Measurements from ENCODE around the gene ATXN10.

ATXN10 gene

GRCh38 chr22:45830531-45831245 lies 159.1 kb downstream of the ATXN10 start:
- DNase-seq (ENCODE audit: low read depth), result no peak

GRCh38 chr22:45831394-45831793 lies 159.8 kb downstream of the ATXN10 start:
- no peak for DNase-seq (ENCODE audit: low read depth)

DNA sequence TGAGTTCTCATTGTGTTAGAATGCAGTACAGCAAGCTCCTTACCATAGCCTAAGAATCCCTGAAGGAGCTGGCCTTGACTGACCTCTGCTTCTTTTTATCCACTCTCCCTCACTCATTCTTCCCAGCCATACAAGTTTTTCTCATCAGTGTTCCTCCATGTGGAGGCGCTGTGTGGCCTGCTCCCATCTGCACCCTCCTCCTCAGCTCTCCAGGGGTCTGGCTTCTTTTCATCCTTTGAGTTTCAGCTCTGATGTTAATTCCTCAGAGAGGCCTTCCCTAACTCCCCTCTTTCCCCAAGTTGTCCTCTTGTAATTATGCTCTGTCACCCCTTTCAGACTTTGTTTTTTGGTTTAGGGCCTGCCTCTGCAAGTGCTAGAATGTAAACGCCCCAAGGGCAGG lies 160.5 kb downstream of the ATXN10 start:
- DNase-seq (ENCODE audit: low read depth), result no peak

- DNase-seq (ENCODE audit: low read depth), result no peak
Observed at GRCh38 chr22:45832959-45833580, 161.4 kb downstream of the ATXN10 start.

DNA sequence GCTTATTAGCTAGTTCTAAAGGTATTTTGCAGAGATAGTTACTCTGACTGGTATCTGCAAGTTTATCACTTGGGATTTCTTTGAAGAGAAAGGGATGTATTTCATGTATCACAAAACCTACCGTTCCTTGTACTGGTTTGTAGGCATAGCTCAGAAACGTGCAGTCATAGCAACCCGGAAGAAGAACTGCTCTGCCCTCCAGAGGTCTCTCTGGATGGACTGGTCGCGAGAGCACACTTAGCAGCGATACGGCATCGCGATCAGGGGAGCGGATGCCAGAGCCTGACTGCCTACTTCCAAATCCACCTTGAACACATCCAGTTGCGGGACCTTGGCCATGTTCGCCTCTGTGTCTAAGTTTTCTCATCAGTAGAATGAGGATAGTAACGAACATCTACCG lies 162.0 kb downstream of the ATXN10 start:
- DNase-seq (ENCODE audit: low read depth), result no peak

DNA sequence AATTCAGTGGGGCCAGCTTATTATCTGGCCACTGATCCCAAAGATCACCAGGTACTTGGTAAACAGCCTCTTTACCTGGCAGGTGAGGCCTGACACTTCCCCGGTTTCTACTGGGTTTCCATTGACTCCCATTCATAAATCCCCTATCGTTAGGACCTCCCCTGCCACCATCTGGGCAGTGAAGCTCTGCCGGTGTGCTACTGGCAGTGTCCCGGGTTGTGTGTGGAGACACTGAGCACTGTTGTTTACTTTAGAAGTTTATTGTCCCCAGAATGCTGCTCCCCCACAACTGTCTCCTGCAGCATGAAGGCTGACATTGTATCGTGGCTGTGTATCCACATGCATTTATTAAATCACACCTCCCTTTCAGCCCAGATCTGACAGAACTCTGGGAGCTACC lies 162.6 kb downstream of the ATXN10 start:
- DNase-seq (ENCODE audit: low read depth), result no peak

- DNase-seq (ENCODE audit: low read depth), result no peak
Observed at GRCh38 chr22:45834795-45835194, 163.2 kb downstream of the ATXN10 start.

DNA sequence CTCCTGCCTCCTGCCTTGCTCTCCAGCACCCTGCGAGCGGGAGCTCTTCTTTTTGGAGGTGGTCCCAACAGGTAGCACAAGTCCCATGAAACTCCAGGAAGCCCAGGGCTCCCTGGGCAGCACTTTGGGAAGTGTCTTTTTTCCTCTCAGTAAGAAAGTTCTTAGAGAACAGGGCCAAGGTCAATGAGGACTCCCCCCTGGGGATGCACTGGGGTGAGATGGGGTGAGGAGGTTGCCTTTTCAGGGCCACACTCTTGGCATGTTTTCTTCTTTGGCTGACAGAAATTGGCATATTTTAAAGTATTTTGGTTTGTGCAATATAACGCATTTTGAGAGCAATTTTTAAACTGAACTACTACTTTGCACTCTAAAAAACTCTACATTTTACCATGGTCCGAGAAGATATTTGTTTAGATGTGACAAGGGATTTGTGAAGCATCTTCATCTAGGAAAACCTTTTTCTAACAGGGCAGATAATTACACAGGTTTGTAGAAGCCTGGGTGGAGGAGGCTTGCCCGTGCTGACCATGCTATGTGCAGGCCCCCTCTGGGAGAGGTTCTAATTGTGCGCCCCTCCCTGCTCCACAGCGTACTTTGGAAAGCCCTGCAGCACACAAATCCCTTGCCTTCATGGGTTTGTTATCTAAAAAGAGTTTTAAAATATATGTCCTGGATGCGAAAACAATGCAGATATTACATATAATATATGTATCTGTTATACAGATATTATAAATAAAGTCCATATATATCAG lies 165.0 kb downstream of the ATXN10 start:
- no peak for DNase-seq (ENCODE audit: low read depth)

DNA sequence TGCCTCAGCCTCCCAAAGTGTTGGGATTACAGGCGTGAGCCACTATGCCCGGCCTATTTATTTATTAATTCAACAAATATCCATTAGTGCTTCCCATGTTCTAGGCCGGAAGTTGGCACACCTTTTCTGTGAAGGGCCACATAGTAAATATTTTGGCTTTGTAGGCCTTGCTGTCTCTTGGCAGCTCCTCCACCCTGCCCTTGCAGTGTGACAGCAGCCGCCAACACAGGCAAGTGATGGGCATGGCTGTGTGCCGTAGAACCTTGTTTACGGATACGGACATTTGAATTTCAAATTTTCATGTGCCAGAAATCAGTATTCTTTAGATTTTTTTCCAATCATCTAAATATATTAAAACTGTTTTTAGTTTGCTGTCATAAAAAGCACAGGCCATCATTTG lies 165.9 kb downstream of the ATXN10 start:
- no peak for DNase-seq (ENCODE audit: low read depth)

DNA sequence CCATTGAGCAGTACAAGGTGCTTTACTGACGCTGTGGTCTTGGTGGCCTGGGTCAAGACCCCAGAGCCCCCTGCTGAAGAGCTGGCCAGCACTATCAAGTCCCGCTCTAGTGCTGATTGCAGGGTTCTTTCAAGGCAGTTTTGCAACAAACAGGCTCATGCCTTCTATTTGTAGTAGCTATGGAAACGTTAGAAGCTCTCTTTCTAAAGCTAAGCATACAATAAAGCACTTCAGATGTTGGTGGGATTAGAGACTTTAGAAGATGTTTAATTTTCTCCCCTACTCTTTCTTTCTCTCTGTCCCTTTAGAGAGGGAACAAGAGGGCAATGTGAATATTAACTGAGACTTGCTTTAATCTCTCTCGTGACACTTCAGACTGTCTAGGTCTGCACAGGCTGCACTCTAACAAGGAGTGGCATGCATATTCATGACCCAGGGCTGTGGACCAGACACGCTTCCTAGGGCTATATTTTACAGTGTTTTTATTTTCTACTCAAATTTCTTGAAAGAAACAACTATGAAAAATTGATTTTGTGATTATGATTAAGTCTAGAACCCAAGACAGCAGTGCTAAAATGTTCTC lies 166.8 kb downstream of the ATXN10 start:
- no peak for DNase-seq (ENCODE audit: low read depth)

GRCh38 chr22:45840483-45840882 lies 168.8 kb downstream of the ATXN10 start:
- DNase-seq (ENCODE audit: low read depth), result no peak

- no peak for DNase-seq (ENCODE audit: low read depth)
Observed at GRCh38 chr22:45842291-45842991, 170.8 kb downstream of the ATXN10 start.

DNA sequence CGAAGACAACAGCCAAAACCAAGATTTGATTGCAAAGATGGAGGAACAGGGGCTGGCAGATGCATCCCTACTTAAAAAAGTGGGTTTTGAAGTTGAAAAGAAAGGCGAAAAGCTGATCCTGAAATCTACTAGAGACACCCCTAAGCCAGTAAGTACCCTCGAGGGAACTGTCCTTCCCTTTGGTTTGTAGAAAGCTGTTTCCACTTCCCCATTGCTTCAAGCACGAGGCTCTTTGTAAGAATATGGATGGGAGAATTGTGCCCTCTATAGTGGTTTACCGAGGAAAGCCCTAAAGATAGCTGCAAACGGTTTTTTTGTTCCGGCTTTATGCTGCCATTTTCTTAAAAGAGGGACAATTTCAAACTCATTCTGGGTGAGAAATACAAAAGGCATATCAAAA lies 171.4 kb downstream of the ATXN10 start:
- DNase-seq (ENCODE audit: low read depth), result no peak

GRCh38 chr22:45843986-45844385 lies 172.4 kb downstream of the ATXN10 start:
- DNase-seq (ENCODE audit: low read depth), result no peak

GRCh38 chr22:45845076-45845487 lies 173.4 kb downstream of the ATXN10 start:
- DNase-seq (ENCODE audit: low read depth), result no peak

- no peak for DNase-seq (ENCODE audit: low read depth)
Observed at GRCh38 chr22:45846952-45847351, 175.3 kb downstream of the ATXN10 start.

DNA sequence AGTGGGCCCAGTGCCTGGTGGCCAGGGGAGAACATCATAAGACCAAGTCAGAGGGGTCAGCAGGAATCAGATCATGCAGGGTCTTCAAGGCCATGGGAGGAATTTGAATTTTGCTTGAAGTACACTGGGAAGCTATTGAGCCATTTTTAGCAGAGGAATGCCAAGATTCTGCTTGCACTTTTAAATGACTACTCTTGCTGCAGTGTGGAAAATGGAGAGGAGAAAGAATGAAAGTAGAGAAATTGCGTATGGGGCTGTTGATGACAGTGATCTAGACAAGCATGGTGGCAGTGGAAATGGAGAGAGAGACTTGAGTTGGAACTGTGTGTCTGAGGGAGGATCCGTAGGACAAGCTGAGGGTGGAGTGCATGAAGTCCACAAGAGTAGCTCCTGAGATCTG lies 177.3 kb downstream of the ATXN10 start:
- no peak for DNase-seq (ENCODE audit: low read depth)

DNA sequence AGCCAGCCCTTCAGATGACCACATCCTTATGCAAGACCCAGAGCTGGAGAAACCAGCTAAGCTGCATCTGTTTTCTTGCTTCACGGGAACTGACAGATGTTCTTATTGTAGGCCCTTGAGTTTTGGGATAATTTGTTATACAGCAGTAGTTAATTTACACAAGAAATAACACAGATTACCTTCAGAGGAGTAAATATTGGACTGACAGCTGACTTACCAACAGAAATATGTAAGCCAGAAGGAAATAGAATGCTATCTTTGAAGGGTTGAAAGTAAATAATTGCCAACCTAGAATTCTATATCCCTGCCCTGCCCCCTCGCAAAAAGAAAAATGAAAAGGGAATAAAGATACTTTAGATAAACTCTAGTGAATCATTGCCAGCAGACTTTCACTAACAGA lies 181.2 kb downstream of the ATXN10 start:
- no peak for DNase-seq (ENCODE audit: low read depth)

DNA sequence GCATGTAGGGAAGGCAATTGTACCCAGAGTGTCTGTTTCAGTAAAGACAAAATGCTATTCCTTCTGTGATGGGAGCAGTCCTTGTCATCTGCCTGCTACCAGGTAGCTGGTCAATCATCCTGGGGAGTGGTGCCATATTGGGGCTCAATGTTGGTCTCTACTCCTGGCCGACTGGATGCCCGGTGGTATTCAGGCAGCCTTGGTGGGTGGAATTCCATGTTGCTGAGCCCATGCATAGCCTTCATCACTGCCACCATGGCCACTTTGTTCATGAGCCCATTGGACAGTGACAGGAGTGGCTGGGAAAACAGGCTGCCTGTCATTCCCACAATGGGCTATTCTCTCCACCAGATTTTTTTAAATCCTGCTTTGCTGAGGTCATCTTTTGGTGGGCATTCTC lies 184.3 kb downstream of the ATXN10 start:
- DNase-seq (ENCODE audit: low read depth), result no peak

- DNase-seq (ENCODE audit: low read depth), result no peak
Observed at GRCh38 chr22:45857519-45857918, 185.9 kb downstream of the ATXN10 start.

- no peak for DNase-seq (ENCODE audit: low read depth)
Observed at GRCh38 chr22:45859231-45860161, 187.9 kb downstream of the ATXN10 start.
